Measurements from ENCODE around the gene COTL1. TPM values are rescaled to one million over a fixed set of nuclear protein-coding genes. Genes with fewer than 3 reads are reported as not detected.
"Not testable (repeated sequence)": the region's sequence is repeated elsewhere in the genome, so short reads cannot be mapped to it uniquely, and the experiment has no call there.

Gene COTL1
- total RNA-seq, 2 experiments from 2014 or later, result 664 to 677 TPM

- Mint-ChIP-seq H3K9me3 (no peaks in the 10 kb centered on the region), H3K36me3 (ENCODE audit: low read depth) (peaks cover 6% of the 10 kb centered on the region), H3K27me3 (no peaks in the 10 kb centered on the region), H3K4me3 (no peak overlapping the region), H3K27ac (no peak overlapping the region), H3K4me1 (ENCODE audit: low read depth) (peaks cover 43% of the 10 kb centered on the region)
- POLR2A ChIA-PET, result interaction anchor here (1.6 to 5.5 kb wide), 4 partner anchors 8 to 31 kb away, joined by 4 to 40 read pairs (median 16); no protein-coding TSS in a partner anchor
- intact Hi-C loops (cut with micrococcal nuclease), result no loop called here
- CTCF ChIA-PET, result interaction anchor here (1.3 to 4.2 kb wide), 2 partner anchors 11 to 13 kb away, joined by 6 to 15 read pairs; no protein-coding TSS in a partner anchor
- no peak for TF ChIP-seq CTCF (IDR thresholded peaks at IDR 0.05)
- ATAC-seq (no peak), DNase-seq (no peak)
These were observed 96.4 kb downstream of the COTL1 start for GRCh38 chr16:84521497-84521770.

GRCh38 chr16:84520725-84521496 lies 97.0 kb downstream of the COTL1 start:
- no peak for DNase-seq
- intact Hi-C loops (cut with micrococcal nuclease), result no loop called here
- Mint-ChIP-seq H3K9me3 (no peaks in the 10 kb centered on the region), H3K27ac (peak overlapping the region; percentile 48), H3K27me3 (no peaks in the 10 kb centered on the region), H3K4me3 (no peak overlapping the region), H3K36me3 (ENCODE audit: low read depth) (peaks cover 10% of the 10 kb centered on the region), H3K4me1 (ENCODE audit: low read depth) (peaks cover 47% of the 10 kb centered on the region)
- ChIA-PET CTCF (interaction anchor here (1.3 to 4.2 kb wide), 3 partner anchors 10 to 15 kb away, joined by 6 to 15 read pairs (median 13); no protein-coding TSS in a partner anchor), POLR2A (interaction anchor here (1.6 to 5.5 kb wide), 5 partner anchors 8 to 31 kb away, joined by 4 to 40 read pairs (median 7); no protein-coding TSS in a partner anchor)
- no peak for ATAC-seq
- no peak for TF ChIP-seq CTCF (IDR thresholded peaks at IDR 0.05)

- H3K36me3 Mint-ChIP-seq (ENCODE audit: low read depth), result peaks cover 10% of the 10 kb centered on the region
- no peak for TF ChIP-seq CTCF (IDR thresholded peaks at IDR 0.05)
- no peaks in the 10 kb centered on the region for H3K9me3 Mint-ChIP-seq
- DNase-seq (peak; percentile 77), ATAC-seq (no peak)
- peak overlapping the region; percentile 57 for H3K4me3 Mint-ChIP-seq
- ChIA-PET CTCF (interaction anchor here (0.6 to 4.2 kb wide), 10 partner anchors 9 to 206 kb away, joined by 3 to 15 read pairs (median 4); no protein-coding TSS in a partner anchor), POLR2A (interaction anchor here (0.8 to 5.5 kb wide), 11 partner anchors 7 to 184 kb away, joined by 3 to 40 read pairs (median 7); no protein-coding TSS in a partner anchor)
- H3K27me3 Mint-ChIP-seq, result no peaks in the 10 kb centered on the region
- peak overlapping the region; percentile 89 for H3K27ac Mint-ChIP-seq
- H3K4me1 Mint-ChIP-seq (ENCODE audit: low read depth), result peaks cover 56% of the 10 kb centered on the region
- intact Hi-C loops (cut with micrococcal nuclease), result loop anchor here (10.0 kb wide), 1 partner anchor 205 kb away; no protein-coding TSS in a partner anchor
These were observed 98.0 kb downstream of the COTL1 start for GRCh38 chr16:84519855-84520254.

GRCh38 chr16:84518804-84519341 lies 99.0 kb downstream of the COTL1 start:
- peaks cover 13% of the 10 kb centered on the region for H3K36me3 Mint-ChIP-seq (ENCODE audit: low read depth)
- no peaks in the 10 kb centered on the region for H3K9me3 Mint-ChIP-seq
- peak; percentile 30 for TF ChIP-seq CTCF (IDR thresholded peaks at IDR 0.05)
- CTCF ChIA-PET, result interaction anchor here (0.6 to 4.2 kb wide), 12 partner anchors 8 to 103 kb away, joined by 3 to 15 read pairs (median 4); no protein-coding TSS in a partner anchor
- DNase-seq, result peak; percentile 90
- peak overlapping the region; percentile 57 for H3K4me3 Mint-ChIP-seq
- intact Hi-C loops (cut with micrococcal nuclease), result loop anchor here (10.0 kb wide), 1 partner anchor 206 kb away; no protein-coding TSS in a partner anchor
- no peaks in the 10 kb centered on the region for H3K27me3 Mint-ChIP-seq
- H3K4me1 Mint-ChIP-seq (ENCODE audit: low read depth), result peaks cover 64% of the 10 kb centered on the region
- peak; percentile 59 for ATAC-seq
- POLR2A ChIA-PET, result interaction anchor here (0.8 to 5.5 kb wide), 13 partner anchors 8 to 95 kb away, joined by 3 to 40 read pairs (median 4); no protein-coding TSS in a partner anchor
- H3K27ac Mint-ChIP-seq, result peak overlapping the region; percentile 89

- not testable (repeated sequence) for H3K27me3 Mint-ChIP-seq, H3K9me3 Mint-ChIP-seq, DNase-seq, ATAC-seq, H3K4me3 Mint-ChIP-seq
- Mint-ChIP-seq H3K4me1 (ENCODE audit: low read depth) (peaks cover 70% of the 10 kb centered on the region), H3K36me3 (ENCODE audit: low read depth) (peaks cover 15% of the 10 kb centered on the region), H3K27ac (peak overlapping the region; percentile 89)
- intact Hi-C loops (cut with micrococcal nuclease), result loop anchor here (10.0 kb wide), 1 partner anchor 207 kb away; no protein-coding TSS in a partner anchor
- ChIA-PET POLR2A (interaction anchor here (1.1 to 5.5 kb wide), 7 partner anchors 11 to 84 kb away, joined by 3 to 40 read pairs (median 9); no protein-coding TSS in a partner anchor), CTCF (interaction anchor here (0.8 to 4.2 kb wide), 5 partner anchors 10 to 104 kb away, joined by 3 to 15 read pairs (median 5); no protein-coding TSS in a partner anchor)
These were observed 99.7 kb downstream of the COTL1 start for GRCh38 chr16:84518220-84518619.
